ENCODE data around the gene MRPS11. TPM values are rescaled to one million over a fixed set of nuclear protein-coding genes. Genes with fewer than 3 reads are reported as not detected.

MRPS11 gene
- total and polyA plus RNA-seq, 2 of the 8 experiments (the other 6 are each of a cell fraction or from before 2014, with no cell fraction given): 41.4 to 59.2 TPM

GRCh38 chr15:88450125-88450798 lies 17.2 kb upstream of the MRPS11 start:
- peak; percentile 72 for FAIRE-seq
- TF ChIP-seq MAX (IDR thresholded peaks at IDR 0.05) (peak; percentile 98), RNF2 (IDR thresholded peaks at IDR 0.05; ENCODE audit: borderline replicate concordance, low read depth, low read length, missing control alignments, poor library complexity, severe bottlenecking) (no peak), RXRA (IDR thresholded peaks at IDR 0.05; ENCODE audit: insufficient read depth, low read depth, low read length) (no peak), POLR2A (IDR thresholded peaks at IDR 0.05; ENCODE audit: control extremely low read depth in 1 of 2, low read depth in 2 of 2, low read length in 2 of 2) (no peak), PHF8 (conservative IDR thresholded peaks at IDR 0.05; ENCODE audit: low read depth, low read length) (no peak), USF2 (IDR thresholded peaks at IDR 0.05; ENCODE audit: low read length) (no peak), CTCF (IDR thresholded peaks at IDR 0.05; ENCODE audit: control extremely low read depth in 1 of 3, insufficient read depth in 1 of 3, low read depth in 1 of 3, low read length in 3 of 3) (peak; percentile 92 to 98 (median 96))

More at GRCh38 chr15:88450125-88450798, 17.2 kb upstream of the MRPS11 start:
- H3K27me3 ChIP-seq (replicated peaks in 1 of 4; ENCODE audit: control insufficient read depth in 3 of 4, extremely low read depth in 1 of 4, insufficient read depth in 3 of 4, low read length in 3 of 4): peaks cover 0 to 10% (median 5%) of the 10 kb centered on the region in 4 experiments; a peak in 5 of 7 replicates
- DNase-seq (ENCODE audit: low read depth in 1 of 2, low spot score in 2 of 2): peak; percentile 75 to 98
- H4K8ac ChIP-seq (ENCODE audit: extremely low read depth, insufficient read depth, low read length): no peak overlapping the region
- H3K14ac ChIP-seq (ENCODE audit: insufficient read length): no peak overlapping the region
- no peak overlapping the region for H3K4me3 ChIP-seq (ENCODE audit: extremely low read depth in 1 of 4, insufficient read depth in 2 of 4, low read depth in 3 of 4, low read length in 4 of 4)
- no peak overlapping the region for H3K18ac ChIP-seq (ENCODE audit: extremely low read depth, low read length)
- H3K4ac ChIP-seq (replicated peaks; ENCODE audit: insufficient read length, low read depth, low read length): no peak overlapping the region
- H3K4me1 ChIP-seq (replicated peaks in 1 of 4; ENCODE audit: control insufficient read depth in 3 of 4, insufficient read depth in 4 of 4, low read length in 3 of 4): no peaks in the 10 kb centered on the region; a peak in 1 of 7 replicates
- POLR2A ChIA-PET (ENCODE audit: partially characterized antibody): interaction anchor here (0.6 to 1.7 kb wide), 4 partner anchors 111 to 1465 kb away, joined by 3 to 5 read pairs (median 3); no protein-coding TSS in a partner anchor
- H3K27ac ChIP-seq (ENCODE audit: low read depth, low read length): no peak overlapping the region
- H2BK20ac ChIP-seq (ENCODE audit: low read length): no peak overlapping the region
- no peaks in the 10 kb centered on the region for H3K79me1 ChIP-seq (ENCODE audit: low read depth, low read length)
- H2BK12ac ChIP-seq (ENCODE audit: low read depth, low read length): no peak overlapping the region
- CTCF ChIA-PET (ENCODE audit: partially characterized antibody): interaction anchor here (0.6 to 8.1 kb wide), 54 partner anchors 9 to 574 kb away, joined by 3 to 106 read pairs (median 4); partner anchors contain the start of gene MRPS11
- H4K5ac ChIP-seq (ENCODE audit: insufficient read length, low read depth, low read length): no peak overlapping the region
- 0 out of 2 replicates have a peak, but pooled peaks cover 1% of the 10 kb centered on the region for H3K23me2 ChIP-seq (ENCODE audit: low read depth, low read length)
- H3K9me3 ChIP-seq (ENCODE audit: insufficient read depth in 2 of 2, low read depth in 1 of 2, low read length in 1 of 2): no peaks in the 10 kb centered on the region
- no peak overlapping the region for H2BK5ac ChIP-seq (ENCODE audit: low read depth, low read length)
- no peaks in the 10 kb centered on the region for H4K20me1 ChIP-seq (replicated peaks in 1 of 2; ENCODE audit: control insufficient read depth in 1 of 2, insufficient read depth in 2 of 2, low read length in 2 of 2)
- H4K91ac ChIP-seq (replicated peaks; ENCODE audit: insufficient read length, low read length): no peak overlapping the region
- no peak overlapping the region for H2AFZ ChIP-seq (ENCODE audit: low read length)
- H3K9ac ChIP-seq (replicated peaks in 1 of 4; ENCODE audit: extremely low read depth in 1 of 4, low read depth in 3 of 4, low read length in 3 of 4): no peak overlapping the region
- no peak overlapping the region for H2BK120ac ChIP-seq (replicated peaks; ENCODE audit: low read depth, low read length)
- no peak overlapping the region for H2BK15ac ChIP-seq (ENCODE audit: low read length)
- H3K56ac ChIP-seq (replicated peaks; ENCODE audit: insufficient read length, low read depth, low read length): no peak overlapping the region
- no peak overlapping the region for H3K4me2 ChIP-seq (ENCODE audit: insufficient read depth in 1 of 2, low read depth in 2 of 2, low read length in 2 of 2)
- H2AK5ac ChIP-seq (ENCODE audit: low read depth, low read length): no peak overlapping the region
- H3K23ac ChIP-seq (ENCODE audit: insufficient read length): no peak overlapping the region
- WGBS, 2 experiments (ENCODE audit: extremely low coverage in 1 of 2, insufficient coverage in 1 of 2, insufficient read length in 1 of 2, insufficient replicate concordance in 2 of 2, low coverage in 1 of 2, low lambda C conversion rate in 2 of 2, missing lambda C conversion rate in 1 of 2): 15% methylated on average over 12 of the region's 12 CpGs; no CpG with 5 or more reads in 1 of the 2 experiments
- H3K79me2 ChIP-seq (ENCODE audit: control insufficient read depth in 1 of 2, insufficient read depth in 2 of 2, low read length in 2 of 2): no peaks in the 10 kb centered on the region
- H3K36me3 ChIP-seq (ENCODE audit: control insufficient read depth in 2 of 4, insufficient read depth in 4 of 4, low read length in 3 of 4): no peaks in the 10 kb centered on the region

Measured in H1 (cell line).